Measurements from ENCODE around the gene SPEN. TPM values are rescaled to one million over a fixed set of nuclear protein-coding genes. Genes with fewer than 3 reads are reported as not detected.

The SPEN gene
- total RNA-seq, 4 donors from 2014 or later, result 34.6 to 49.9 (median 44.7) TPM

DNA sequence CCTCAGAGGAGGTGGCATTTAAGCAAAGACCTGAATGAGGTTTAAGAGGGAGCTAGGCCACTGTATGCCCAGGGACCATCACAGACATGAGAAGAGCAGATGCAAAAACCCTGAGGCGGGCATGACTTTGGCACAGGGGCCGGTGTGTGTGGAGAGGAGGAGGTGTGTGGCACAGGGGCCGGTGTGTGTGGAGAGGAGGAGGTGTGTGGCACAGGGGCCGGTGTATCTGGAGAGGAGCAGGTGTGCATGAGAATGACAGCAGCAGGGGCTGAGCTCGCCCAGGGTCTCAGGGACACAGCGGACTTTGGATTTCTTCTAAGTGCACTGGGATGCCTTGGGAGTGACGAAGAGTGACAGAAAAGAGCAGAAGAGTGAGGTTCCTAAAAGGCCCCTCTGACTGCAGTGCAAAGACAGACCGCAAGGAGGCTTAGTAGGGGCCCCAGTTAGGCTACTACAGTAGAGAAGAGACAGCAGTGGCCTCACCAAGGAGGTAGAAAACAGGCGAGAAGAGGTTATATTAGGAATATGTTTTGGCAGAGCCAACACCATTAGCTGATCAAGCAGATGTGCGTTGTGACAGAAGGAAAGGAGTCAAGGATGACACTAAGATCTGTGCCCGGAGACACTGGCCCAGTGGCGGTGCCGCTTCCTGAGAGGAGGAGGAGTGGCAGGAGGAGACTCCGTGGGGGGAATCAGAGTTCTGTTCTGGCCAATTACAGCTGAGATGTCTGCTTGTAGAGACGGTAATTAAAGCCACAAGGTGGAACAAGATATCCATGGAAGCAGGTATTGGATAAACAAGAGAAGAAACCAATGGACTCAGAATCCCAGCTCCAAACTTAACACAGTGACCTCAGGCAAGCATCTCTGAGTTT is 110.0 kb downstream of the SPEN start:
- intact Hi-C loops (cut with DNase I), result no loop called here
- Histone ChIP-seq H3K9me3 (no peaks in the 10 kb centered on the region), H3K36me3 (peaks cover 0 to 5% (median 2%) of the 10 kb centered on the region in 4 donors), H3K4me3 (no peak overlapping the region), H3K4me1 (peaks cover 44 to 77% (median 69%) of the 10 kb centered on the region in 4 donors), H3K27ac (replicated peaks in 1 of 4) (no peak overlapping the region), H3K27me3 (no peaks in the 10 kb centered on the region)
- 82% methylated on average over 15 of the region's 15 CpGs for WGBS
- no peak for DNase-seq (ENCODE audit: extremely low spot score)
- TF ChIP-seq POLR2A (IDR thresholded peaks at IDR 0.05; ENCODE audit: low read depth), result no peak
- TF ChIP-seq, protein P1, sequence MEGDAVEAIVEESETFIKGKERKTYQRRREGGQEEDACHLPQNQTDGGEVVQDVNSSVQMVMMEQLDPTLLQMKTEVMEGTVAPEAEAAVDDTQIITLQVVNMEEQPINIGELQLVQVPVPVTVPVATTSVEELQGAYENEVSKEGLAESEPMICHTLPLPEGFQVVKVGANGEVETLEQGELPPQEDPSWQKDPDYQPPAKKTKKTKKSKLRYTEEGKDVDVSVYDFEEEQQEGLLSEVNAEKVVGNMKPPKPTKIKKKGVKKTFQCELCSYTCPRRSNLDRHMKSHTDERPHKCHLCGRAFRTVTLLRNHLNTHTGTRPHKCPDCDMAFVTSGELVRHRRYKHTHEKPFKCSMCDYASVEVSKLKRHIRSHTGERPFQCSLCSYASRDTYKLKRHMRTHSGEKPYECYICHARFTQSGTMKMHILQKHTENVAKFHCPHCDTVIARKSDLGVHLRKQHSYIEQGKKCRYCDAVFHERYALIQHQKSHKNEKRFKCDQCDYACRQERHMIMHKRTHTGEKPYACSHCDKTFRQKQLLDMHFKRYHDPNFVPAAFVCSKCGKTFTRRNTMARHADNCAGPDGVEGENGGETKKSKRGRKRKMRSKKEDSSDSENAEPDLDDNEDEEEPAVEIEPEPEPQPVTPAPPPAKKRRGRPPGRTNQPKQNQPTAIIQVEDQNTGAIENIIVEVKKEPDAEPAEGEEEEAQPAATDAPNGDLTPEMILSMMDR (IDR thresholded peaks at IDR 0.05), result peak in 1 of 3 experiments; percentile 33
- no peak for TF ChIP-seq EP300 (IDR thresholded peaks at IDR 0.05)
- TF ChIP-seq POLR2AphosphoS5 (IDR thresholded peaks at IDR 0.05), result no peak

DNA sequence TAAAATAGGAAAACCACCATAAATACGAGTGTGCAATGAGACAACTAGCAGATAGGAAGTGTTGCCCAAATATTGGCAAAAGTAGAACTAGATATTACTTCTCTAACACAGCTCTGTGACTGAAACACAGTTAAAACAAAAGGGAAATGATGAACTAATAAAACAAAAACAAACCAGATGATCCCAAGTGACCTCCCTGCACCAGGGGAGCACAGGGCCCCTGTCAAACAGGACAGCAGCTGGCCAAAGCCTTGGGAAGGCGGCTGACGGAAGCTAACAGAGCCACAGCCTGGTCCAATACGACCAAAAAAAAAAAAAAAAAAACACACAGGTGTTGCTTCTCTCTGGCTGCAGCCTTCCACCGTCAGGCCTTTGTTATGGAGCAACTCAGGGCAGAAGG is 110.6 kb downstream of the SPEN start:
- intact Hi-C loops (cut with DNase I), result no loop called here
- peak overlapping the region; percentile 3 to 40 (median 23) for H3K27ac ChIP-seq (replicated peaks in 1 of 4)
- WGBS, result 62% methylated on average over 5 of the region's 5 CpGs

DNA sequence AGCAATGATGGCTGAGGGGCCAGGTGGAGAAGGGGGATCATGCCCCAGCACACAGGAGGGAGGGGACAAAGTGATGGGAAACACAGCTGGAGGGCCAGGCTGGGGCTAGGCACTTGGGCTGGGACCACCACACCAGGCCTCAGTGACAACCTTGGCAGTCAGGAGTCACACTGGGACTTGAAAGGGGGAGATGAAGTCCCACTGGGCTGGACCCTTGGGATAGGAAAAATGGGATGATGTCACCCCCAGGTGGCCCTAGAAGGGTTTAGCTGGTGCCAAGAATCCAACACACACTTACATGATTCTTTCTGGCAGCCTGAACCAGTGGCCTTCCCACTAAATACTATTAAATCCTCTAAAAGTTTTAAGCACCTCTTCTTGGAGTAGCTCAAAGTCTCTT is 111.3 kb downstream of the SPEN start:
- no peak for DNase-seq (ENCODE audit: extremely low spot score)
- Histone ChIP-seq H3K4me3 (no peak overlapping the region), H3K4me1 (peaks cover 34 to 77% (median 69%) of the 10 kb centered on the region in 4 donors), H3K27me3 (no peaks in the 10 kb centered on the region), H3K9me3 (no peaks in the 10 kb centered on the region), H3K27ac (replicated peaks in 1 of 4) (peak overlapping the region; percentile 3 to 40 (median 23)), H3K36me3 (peaks cover 0 to 5% (median 2%) of the 10 kb centered on the region in 4 donors)
- intact Hi-C loops (cut with DNase I), result no loop called here
- TF ChIP-seq EP300 (IDR thresholded peaks at IDR 0.05), result no peak
- TF ChIP-seq, protein P1 (IDR thresholded peaks at IDR 0.05), result peak in 1 of 3 experiments; percentile 30

More for the DNA sequence above, 110.6 kb downstream of the SPEN start:
- no peaks in the 10 kb centered on the region for H3K9me3 ChIP-seq
- peaks cover 37 to 77% (median 69%) of the 10 kb centered on the region in 4 donors for H3K4me1 ChIP-seq
- no peak for DNase-seq (ENCODE audit: extremely low spot score)
- no peaks in the 10 kb centered on the region for H3K27me3 ChIP-seq
- TF ChIP-seq, protein P1 (IDR thresholded peaks at IDR 0.05), result no peak
- TF ChIP-seq EP300 (IDR thresholded peaks at IDR 0.05), result no peak
- TF ChIP-seq POLR2A (IDR thresholded peaks at IDR 0.05; ENCODE audit: low read depth), result no peak
- no peak for TF ChIP-seq POLR2AphosphoS5 (IDR thresholded peaks at IDR 0.05)
- peaks cover 0 to 5% (median 2%) of the 10 kb centered on the region in 4 donors for H3K36me3 ChIP-seq
- H3K4me3 ChIP-seq, result no peak overlapping the region

DNA sequence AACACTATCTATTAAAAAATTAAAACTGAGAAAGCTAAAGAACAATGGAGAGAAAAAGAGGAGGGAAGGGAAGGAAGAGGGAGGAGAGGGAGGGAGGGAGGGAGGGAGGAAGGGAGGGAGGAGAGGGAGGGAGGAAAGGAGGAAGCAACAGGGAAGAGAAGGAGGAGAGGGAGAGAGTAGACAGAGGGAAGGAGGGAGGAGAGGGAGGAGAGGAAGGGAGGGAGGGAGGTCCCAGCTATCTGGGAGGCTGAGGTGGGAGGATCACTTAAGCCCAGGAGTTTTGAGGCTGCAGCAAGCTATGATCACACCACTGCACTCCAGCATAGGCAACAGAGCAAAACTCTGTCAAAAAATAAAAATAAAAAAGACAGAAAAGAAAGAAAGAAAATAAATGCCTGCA is 111.9 kb downstream of the SPEN start:
- Histone ChIP-seq H3K4me1 (peaks cover 29 to 77% (median 68%) of the 10 kb centered on the region in 4 donors), H3K9me3 (no peaks in the 10 kb centered on the region), H3K36me3 (peaks cover 0 to 5% (median 2%) of the 10 kb centered on the region in 4 donors), H3K27ac (replicated peaks in 1 of 4) (peak overlapping the region in 1 of 4 donors; percentile 3), H3K4me3 (no peak overlapping the region), H3K27me3 (no peaks in the 10 kb centered on the region)
- no peak for TF ChIP-seq EP300 (IDR thresholded peaks at IDR 0.05)
- no peak for TF ChIP-seq POLR2A (IDR thresholded peaks at IDR 0.05; ENCODE audit: low read depth)
- no peak for TF ChIP-seq POLR2AphosphoS5 (IDR thresholded peaks at IDR 0.05)
- TF ChIP-seq, protein P1 (IDR thresholded peaks at IDR 0.05), result no peak
- DNase-seq (ENCODE audit: extremely low spot score), result no peak
- intact Hi-C loops (cut with DNase I), result no loop called here

Measured in esophagus muscularis mucosa (tissue), 4 donors.